ENCODE results near the gene STARD9.
"Not testable (repeated sequence)": the region's sequence is repeated elsewhere in the genome, so short reads cannot be mapped to it uniquely, and the experiment has no call there.

Gene STARD9

GRCh38 chr15:42632105-42632675, 56.8 kb downstream of the STARD9 start:
- DNase-seq = no peak

- no peak for DNase-seq
Observed at GRCh38 chr15:42640109-42640508, 64.7 kb downstream of the STARD9 start.

DNA sequence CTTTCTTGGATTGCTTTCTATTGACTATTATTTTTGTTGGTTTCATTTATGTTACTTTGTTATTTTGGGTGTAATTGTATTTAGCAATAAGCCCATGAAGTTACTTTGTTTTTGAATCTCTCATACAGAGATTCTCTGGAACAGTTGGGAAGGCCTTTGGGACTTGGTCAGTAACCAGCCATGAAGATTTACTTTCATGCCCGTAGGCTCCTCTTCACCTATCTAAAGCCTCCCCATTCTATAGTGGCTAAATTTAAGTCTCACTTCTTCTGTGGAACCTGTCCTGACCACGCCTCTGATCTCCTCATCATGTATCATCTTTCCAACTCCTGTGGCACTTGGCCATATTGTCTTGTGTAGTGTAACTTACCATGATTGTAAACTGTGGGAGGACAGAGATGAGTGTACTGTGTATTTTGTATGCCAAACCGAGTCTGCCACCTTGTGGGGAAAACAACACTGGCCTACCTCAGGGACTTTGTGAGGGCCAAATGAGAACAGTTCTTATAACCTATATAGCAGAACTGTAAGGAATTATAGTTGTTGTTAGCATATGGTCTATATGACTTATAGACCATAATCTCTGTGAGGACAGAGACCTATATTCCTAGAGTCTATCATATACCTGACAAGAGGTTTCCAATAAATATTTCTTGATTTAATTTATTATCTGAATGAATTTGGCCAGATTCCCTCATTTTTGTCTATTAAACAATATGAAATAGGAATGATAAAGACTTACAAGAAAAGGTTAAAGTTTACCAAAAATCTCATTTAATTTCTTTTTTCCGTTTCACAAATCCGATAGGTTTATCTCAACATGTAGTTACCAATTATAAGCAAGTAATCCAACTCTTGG, 75.0 kb downstream of the STARD9 start:
- peak; percentile 72 for DNase-seq

DNA sequence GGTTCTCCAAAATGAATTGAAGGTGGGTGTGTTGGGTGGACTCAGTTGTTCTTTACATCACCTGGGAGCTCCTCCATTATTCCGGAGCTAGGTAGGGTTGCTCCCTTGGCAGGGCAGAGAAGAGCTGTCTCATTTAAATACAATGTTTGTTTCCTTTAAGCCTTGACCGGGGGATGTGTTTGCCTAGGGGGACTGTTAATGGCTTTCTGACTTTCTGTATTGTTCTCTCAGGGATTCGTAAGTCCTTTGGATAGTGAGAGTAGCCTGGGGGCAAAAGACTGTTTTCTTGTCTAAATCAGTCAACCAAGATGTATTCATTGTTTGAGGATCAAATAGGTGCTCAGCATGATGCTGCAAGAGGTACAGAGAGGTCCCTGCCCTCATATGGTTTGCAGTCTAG, 90.4 kb downstream of the STARD9 start:
- no peak for DNase-seq

DNA sequence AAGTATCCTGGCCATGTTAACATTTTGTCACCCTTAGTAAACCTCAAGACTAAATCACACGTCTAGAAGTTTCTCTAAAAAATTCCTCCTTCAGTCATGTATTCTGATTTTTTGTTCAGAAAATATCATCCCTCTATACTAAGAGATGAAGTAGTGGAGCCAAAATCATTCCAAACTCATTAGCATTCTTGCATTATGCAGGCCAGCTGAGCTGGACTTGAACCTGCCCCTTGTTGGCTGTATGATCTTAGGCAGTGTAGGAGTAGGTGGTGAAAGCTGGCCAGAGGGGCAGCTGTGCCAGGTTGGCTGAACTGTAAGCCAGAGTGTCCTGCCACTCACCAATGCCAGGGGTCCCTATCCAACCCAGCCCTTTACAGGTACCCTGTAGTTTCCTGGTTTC, 92.4 kb downstream of the STARD9 start:
- DNase-seq = no peak

DNA sequence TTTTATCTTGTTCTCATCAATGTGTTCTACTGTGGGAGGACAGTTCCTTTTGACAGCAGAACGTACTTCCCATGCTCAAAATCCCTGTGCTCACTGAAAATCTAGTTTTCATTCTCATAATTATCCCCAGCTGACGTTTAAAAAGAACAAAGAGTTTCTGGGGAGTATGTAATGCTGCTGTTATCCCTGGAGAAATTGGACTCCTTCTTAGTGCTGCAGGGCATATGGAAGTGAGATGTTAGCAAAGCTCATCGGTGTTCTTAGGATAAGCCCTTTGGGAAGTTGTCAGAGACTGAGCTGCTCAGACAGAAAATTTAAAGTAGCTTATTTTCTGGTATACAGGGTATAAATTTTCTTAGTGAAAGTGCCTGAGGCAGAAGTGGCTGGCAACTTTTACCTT, 95.0 kb downstream of the STARD9 start:
- DNase-seq = no peak

- DNase-seq = no peak
Observed at GRCh38 chr15:42672444-42672843, 97.0 kb downstream of the STARD9 start.

- DNase-seq = no peak
Observed at GRCh38 chr15:42674472-42674871, 99.1 kb downstream of the STARD9 start.

GRCh38 chr15:42675021-42675420, 99.6 kb downstream of the STARD9 start:
- no peak for DNase-seq

DNA sequence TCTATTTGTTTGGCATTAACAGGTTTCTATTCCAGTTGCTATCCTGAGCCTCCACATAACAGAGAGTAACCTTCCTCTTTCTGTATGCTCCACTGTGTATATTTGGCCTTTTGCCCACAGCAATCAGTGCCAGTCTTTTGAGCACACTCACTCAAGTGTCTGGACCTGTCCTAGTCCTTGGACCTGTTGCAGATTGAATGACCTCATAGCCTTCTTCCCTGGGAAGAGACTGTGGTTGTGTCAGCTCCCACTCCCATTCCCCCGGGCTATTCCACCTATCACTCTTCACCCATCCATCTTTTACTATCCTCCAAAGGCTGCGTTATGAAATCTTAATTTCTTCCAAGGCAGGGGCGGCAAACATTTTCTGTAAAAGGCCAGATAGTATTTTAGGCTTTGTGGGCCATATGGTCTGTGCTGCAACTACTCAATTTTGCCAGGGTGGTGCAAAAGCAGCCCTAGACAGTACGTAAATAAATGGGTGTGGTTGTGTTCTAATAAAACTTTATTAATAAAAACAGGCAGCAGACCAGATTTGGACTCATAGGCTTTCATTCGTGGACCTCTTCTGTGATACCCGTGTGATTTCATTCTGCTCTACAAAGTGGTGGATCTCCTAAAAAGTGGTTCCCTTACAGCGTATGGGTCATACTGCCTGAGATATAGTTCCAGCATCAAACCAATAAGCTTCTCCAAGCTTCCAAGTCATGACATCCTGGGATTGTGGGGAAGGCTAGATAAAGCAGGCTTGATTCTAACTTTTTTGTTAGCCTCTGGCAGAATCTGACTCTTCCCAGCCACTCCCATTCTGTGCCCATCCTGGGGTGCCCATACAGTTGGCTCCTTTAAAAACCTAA, 104.1 kb downstream of the STARD9 start:
- DNase-seq = no peak

- not testable (repeated sequence) for DNase-seq
Observed at GRCh38 chr15:42680142-42680482, 104.7 kb downstream of the STARD9 start.

- DNase-seq = no peak
Observed at GRCh38 chr15:42681119-42681518, 105.7 kb downstream of the STARD9 start.

- no peak for DNase-seq
Observed at GRCh38 chr15:42686281-42686680, 110.9 kb downstream of the STARD9 start.

DNA sequence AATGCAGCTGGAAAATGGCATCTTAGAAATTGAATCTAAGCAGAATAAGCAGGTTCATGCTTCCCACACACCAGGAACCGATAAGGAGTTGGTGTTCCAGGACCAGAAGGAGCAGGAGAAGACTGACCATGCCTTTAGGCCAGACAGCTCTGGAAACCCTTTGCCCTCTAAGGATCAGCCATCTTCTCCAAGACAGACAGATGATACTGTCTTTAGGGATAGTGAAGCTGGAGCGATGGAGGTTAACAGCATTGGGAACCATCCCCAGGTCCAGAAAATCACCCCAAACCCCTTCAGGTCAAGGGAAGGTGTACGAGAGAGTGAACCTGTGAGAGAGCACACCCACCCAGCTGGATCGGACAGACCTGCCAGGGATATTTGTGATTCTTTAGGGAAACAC, 112.3 kb downstream of the STARD9 start:
- no peak for DNase-seq

DNA sequence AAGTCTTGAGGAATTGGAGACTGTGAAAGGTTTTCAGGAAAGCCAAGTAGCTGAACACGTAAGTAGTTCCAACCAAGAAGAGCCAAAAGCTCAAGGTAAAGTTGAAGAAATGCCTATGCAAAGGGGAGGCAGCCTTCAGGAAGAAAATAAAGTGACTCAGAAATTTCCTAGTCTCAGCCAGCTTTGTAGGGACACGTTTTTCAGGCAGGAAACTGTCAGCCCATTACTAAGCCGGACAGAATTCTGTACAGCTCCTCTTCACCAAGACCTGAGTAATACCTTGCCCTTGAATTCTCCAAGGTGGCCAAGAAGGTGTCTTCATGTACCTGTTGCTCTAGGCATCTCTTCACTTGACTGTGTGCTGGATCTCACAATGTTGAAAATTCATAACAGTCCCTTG, 112.9 kb downstream of the STARD9 start:
- no peak for DNase-seq

DNA sequence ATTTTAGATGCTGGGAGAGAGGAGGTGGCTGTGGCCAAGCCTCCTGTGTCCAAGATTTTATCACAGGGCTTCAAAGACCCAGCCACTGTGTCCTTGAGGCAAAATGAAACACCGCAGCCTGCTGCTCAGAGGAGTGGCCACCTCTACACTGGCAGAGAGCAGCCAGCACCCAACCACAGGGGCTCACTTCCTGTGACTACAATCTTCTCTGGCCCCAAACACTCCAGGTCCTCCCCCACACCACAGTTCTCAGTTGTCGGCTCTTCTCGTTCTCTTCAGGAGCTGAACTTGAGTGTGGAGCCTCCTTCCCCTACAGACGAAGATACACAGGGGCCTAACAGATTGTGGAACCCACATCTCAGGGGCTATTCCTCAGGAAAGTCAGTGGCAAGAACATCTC, 115.9 kb downstream of the STARD9 start:
- DNase-seq = no peak

- DNase-seq = no peak
Observed at GRCh38 chr15:42691770-42692169, 116.4 kb downstream of the STARD9 start.

- DNase-seq = no peak
Observed at GRCh38 chr15:42692536-42692935, 117.1 kb downstream of the STARD9 start.

GRCh38 chr15:42692997-42693396, 117.6 kb downstream of the STARD9 start:
- DNase-seq = no peak

DNA sequence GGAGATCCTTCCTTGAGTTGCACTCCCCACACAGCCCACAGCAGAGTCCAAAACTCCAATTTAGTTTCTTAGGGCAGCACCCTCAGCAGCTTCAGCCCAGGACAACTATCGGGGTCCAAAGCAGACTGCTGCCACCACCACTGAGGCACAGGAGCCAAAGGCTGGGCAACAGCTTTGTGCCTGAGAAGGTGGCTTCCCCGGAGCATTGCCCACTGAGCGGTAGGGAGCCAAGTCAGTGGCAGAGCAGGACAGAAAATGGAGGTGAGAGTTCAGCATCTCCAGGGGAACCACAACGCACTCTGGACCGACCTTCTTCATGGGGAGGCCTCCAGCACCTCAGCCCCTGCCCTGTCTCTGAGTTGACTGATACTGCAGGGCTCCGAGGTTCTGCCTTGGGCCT, 118.1 kb downstream of the STARD9 start:
- no peak for DNase-seq

GRCh38 chr15:42693942-42694341, 118.5 kb downstream of the STARD9 start:
- no peak for DNase-seq

- DNase-seq = no peak
Observed at GRCh38 chr15:42694398-42694797, 119.0 kb downstream of the STARD9 start.

- DNase-seq = no peak
Observed at GRCh38 chr15:42695527-42696071, 120.2 kb downstream of the STARD9 start.

GRCh38 chr15:42696626-42697025, 121.2 kb downstream of the STARD9 start:
- no peak for DNase-seq
